Loucy (cell line): ENCODE data around the gene MYADML2.

Experiments
- EZH2phosphoT487 ChIP-seq: fragments of 200-600 bp; IDR thresholded peaks from 2 replicates; pipeline ENCODE4 v1.6.1; 2018; ENCODE audit warnings: antibody characterized with exemption, mild to moderate bottlenecking, moderate library complexity, borderline replicate concordance
- TF ChIP-seq, protein P1 (sequence below): fragments of 200-600 bp; sonication (generic); conservative IDR thresholded peaks from 2 replicates; pipeline ENCODE4 v1.5.1; 2014; ENCODE audit warnings: mild to moderate bottlenecking, antibody characterized with exemption, low read length

GRCh38 chr17:81951785-81952684 is 5.0 kb upstream of the MYADML2 start:
- TF ChIP-seq, protein P1, sequence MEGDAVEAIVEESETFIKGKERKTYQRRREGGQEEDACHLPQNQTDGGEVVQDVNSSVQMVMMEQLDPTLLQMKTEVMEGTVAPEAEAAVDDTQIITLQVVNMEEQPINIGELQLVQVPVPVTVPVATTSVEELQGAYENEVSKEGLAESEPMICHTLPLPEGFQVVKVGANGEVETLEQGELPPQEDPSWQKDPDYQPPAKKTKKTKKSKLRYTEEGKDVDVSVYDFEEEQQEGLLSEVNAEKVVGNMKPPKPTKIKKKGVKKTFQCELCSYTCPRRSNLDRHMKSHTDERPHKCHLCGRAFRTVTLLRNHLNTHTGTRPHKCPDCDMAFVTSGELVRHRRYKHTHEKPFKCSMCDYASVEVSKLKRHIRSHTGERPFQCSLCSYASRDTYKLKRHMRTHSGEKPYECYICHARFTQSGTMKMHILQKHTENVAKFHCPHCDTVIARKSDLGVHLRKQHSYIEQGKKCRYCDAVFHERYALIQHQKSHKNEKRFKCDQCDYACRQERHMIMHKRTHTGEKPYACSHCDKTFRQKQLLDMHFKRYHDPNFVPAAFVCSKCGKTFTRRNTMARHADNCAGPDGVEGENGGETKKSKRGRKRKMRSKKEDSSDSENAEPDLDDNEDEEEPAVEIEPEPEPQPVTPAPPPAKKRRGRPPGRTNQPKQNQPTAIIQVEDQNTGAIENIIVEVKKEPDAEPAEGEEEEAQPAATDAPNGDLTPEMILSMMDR = no peak
- no peak for TF ChIP-seq EZH2phosphoT487
